H1 (cell line): Measurements from ENCODE around the gene DUSP12. TPM values are rescaled to one million over a fixed set of nuclear protein-coding genes. Genes with fewer than 3 reads are reported as not detected.

ENCODE experiments used
- CHD7 ChIP-seq: fragments of 300-600 bp; sonication (generic); IDR thresholded peaks from 2 replicates; pipeline ENCODE4 v1.7.1; 2012; ENCODE audit warnings: low read length, moderate library complexity, mild to moderate bottlenecking, inconsistent platforms; ENCODE audit not compliant: insufficient replicate concordance
- RAD21 ChIP-seq, 2 experiments: IDR thresholded peaks in 1 of 2; conservative IDR thresholded peaks in 1 of 2; 2 replicates each; pipeline ENCODE4 v1.6.1; 2011; ENCODE audit warnings: low read depth in 2 of 2, low read length in 2 of 2, improper control_type of control experiment in 1 of 2, inconsistent platforms in 1 of 2, mild to moderate bottlenecking in 1 of 2, moderate library complexity in 1 of 2
- polyA plus RNA-seq, 7 experiments: library from polyadenylated mRNA; depleted of rRNA in 3 of 7; stranded (reverse) in 5 of 7; unstranded in 2 of 7; fragments of >200 nt in 5 of 7; fragments of 200-250 nt in 2 of 7; gene quantifications; 1 replicate in 5 of 7; 2 replicates in 1 of 7; 4 replicates in 1 of 7; pipeline versions ENCODE4 v1.2.1 to v1.2.3, GENCODE V29; 2011 to 2013; ENCODE audit warnings: missing spikeins in 2 of 7, mixed read lengths in 2 of 7
- total RNA-seq: library from RNA; stranded (reverse); fragmentation: NEBNext Ultra II Directional; extraction: Animal tissue kit (Norgen Biotek cat#: 25700); gene quantifications from 2 replicates; pipeline ENCODE4 v1.2.1, GENCODE V29; 2021

The DUSP12 gene
- total and polyA plus RNA-seq, 2 of the 8 experiments (the other 6 are each of a cell fraction or from before 2014, with no cell fraction given): 27.6 to 33.9 TPM

GRCh38 chr1:161731241-161731640, 18.3 kb upstream of the DUSP12 start (continued):
- TF ChIP-seq CHD7 (no peak), RAD21 (IDR thresholded peaks at IDR 0.05 in 1 of 2, conservative IDR thresholded peaks at IDR 0.05 in 1 of 2; ENCODE audit: low read depth in 2 of 2, low read length in 2 of 2) (no peak)
